ENCODE results near the gene HSP90AB1.
A peak's percentile ranks its signal among the peaks of the same experiment; 100 is the strongest.

HSP90AB1 gene

DNA sequence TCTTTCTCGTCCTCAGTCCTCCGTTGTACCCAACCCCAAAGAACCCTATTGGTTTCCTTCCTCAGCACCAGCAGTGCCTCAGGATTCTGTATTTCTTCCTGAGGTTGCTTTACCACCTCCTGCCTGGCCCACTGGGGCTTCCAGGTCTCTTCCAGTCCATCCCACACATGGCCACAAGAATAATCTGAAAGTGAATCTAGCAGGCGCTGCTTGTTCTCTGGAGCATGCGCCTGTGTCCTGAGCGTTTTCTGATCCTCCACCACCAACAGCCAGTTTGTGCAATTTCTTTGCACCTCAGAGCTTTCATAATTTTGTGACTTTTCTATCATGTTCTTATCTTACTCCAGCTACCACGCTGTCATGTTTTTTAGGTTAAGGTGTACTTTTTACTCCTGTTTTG is 11.6 kb upstream of the HSP90AB1 start:
- TF ChIP-seq, protein P1, sequence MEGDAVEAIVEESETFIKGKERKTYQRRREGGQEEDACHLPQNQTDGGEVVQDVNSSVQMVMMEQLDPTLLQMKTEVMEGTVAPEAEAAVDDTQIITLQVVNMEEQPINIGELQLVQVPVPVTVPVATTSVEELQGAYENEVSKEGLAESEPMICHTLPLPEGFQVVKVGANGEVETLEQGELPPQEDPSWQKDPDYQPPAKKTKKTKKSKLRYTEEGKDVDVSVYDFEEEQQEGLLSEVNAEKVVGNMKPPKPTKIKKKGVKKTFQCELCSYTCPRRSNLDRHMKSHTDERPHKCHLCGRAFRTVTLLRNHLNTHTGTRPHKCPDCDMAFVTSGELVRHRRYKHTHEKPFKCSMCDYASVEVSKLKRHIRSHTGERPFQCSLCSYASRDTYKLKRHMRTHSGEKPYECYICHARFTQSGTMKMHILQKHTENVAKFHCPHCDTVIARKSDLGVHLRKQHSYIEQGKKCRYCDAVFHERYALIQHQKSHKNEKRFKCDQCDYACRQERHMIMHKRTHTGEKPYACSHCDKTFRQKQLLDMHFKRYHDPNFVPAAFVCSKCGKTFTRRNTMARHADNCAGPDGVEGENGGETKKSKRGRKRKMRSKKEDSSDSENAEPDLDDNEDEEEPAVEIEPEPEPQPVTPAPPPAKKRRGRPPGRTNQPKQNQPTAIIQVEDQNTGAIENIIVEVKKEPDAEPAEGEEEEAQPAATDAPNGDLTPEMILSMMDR (IDR thresholded peaks at IDR 0.05; ENCODE audit: low read depth, low read length, poor library complexity, severe bottlenecking), result no peak
- TF ChIP-seq EZH2phosphoT487 (IDR thresholded peaks at IDR 0.05; ENCODE audit: borderline replicate concordance, low read length), result no peak
- Histone ChIP-seq H3K4me3 (ENCODE audit: low read length) (no peak overlapping the region), H3K9me2 (replicated peaks; ENCODE audit: control insufficient read depth, low read length) (no peaks in the 10 kb centered on the region), H3K27me3 (ENCODE audit: control insufficient read depth, low read length) (no peaks in the 10 kb centered on the region), H3K79me2 (ENCODE audit: control insufficient read depth, low read length) (no peaks in the 10 kb centered on the region), H3F3A (ENCODE audit: control insufficient read depth, insufficient read depth) (peaks cover 13% of the 10 kb centered on the region), H4K20me1 (ENCODE audit: control insufficient read depth, insufficient read depth, low read depth, low read length) (no peaks in the 10 kb centered on the region), H3K9me3 (ENCODE audit: control insufficient read depth, insufficient read depth, low read length) (no peaks in the 10 kb centered on the region), H3K36me3 (ENCODE audit: control insufficient read depth, low read length) (peaks cover 57% of the 10 kb centered on the region), H3K27ac (ENCODE audit: low read depth, low read length) (no peak overlapping the region), H3K4me2 (ENCODE audit: low read length) (no peak overlapping the region), H3K4me1 (ENCODE audit: control insufficient read depth, low read length) (peaks cover 13% of the 10 kb centered on the region)

DNA sequence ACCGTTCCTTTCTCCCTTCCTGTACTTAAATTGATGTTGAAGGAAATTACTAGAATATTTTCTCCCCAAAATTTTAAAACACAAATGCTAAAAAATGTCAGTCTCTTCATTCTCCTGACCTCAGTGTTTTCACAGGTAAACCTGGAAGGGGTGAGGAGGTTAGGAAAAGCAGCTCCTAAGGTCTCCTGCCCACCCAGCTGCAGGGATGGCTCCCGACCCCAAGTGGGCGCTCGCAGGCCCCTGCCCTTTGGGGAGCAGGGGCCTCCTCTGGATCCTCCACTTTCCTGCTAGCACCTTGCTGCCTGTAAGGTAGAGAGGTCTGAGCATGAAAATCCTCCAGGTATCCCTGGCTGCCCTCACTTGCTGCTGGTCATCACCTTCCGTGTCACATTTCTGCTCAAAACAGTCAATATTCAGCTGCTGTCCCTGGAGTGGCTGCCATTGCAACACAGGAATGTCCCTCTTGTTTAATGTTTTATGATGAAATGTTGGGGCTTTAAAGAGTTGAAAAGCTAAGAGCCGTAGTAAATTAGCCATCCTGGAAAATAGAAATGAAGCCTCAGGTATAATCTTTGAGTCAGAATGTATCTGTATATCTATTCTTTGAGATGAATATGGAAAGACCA is 10.9 kb upstream of the HSP90AB1 start:
- no peak overlapping the region for H3K4me2 ChIP-seq (ENCODE audit: low read length)
- peaks cover 50% of the 10 kb centered on the region for H3K36me3 ChIP-seq (ENCODE audit: control insufficient read depth, low read length)
- H3K27ac ChIP-seq (ENCODE audit: low read depth, low read length), result no peak overlapping the region
- no peak overlapping the region for H3K4me3 ChIP-seq (ENCODE audit: low read length)
- no peak for TF ChIP-seq EZH2phosphoT487 (IDR thresholded peaks at IDR 0.05; ENCODE audit: borderline replicate concordance, low read length)
- TF ChIP-seq, protein P1 (IDR thresholded peaks at IDR 0.05; ENCODE audit: low read depth, low read length, poor library complexity, severe bottlenecking), result no peak
- H3K4me1 ChIP-seq (ENCODE audit: control insufficient read depth, low read length), result peaks cover 13% of the 10 kb centered on the region
- peaks cover 13% of the 10 kb centered on the region for H3F3A ChIP-seq (ENCODE audit: control insufficient read depth, insufficient read depth)
- no peaks in the 10 kb centered on the region for H3K9me3 ChIP-seq (ENCODE audit: control insufficient read depth, insufficient read depth, low read length)
- H3K79me2 ChIP-seq (ENCODE audit: control insufficient read depth, low read length), result no peaks in the 10 kb centered on the region
- H3K27me3 ChIP-seq (ENCODE audit: control insufficient read depth, low read length), result no peaks in the 10 kb centered on the region
- H4K20me1 ChIP-seq (ENCODE audit: control insufficient read depth, insufficient read depth, low read depth, low read length), result no peaks in the 10 kb centered on the region
- H3K9me2 ChIP-seq (replicated peaks; ENCODE audit: control insufficient read depth, low read length), result no peaks in the 10 kb centered on the region

DNA sequence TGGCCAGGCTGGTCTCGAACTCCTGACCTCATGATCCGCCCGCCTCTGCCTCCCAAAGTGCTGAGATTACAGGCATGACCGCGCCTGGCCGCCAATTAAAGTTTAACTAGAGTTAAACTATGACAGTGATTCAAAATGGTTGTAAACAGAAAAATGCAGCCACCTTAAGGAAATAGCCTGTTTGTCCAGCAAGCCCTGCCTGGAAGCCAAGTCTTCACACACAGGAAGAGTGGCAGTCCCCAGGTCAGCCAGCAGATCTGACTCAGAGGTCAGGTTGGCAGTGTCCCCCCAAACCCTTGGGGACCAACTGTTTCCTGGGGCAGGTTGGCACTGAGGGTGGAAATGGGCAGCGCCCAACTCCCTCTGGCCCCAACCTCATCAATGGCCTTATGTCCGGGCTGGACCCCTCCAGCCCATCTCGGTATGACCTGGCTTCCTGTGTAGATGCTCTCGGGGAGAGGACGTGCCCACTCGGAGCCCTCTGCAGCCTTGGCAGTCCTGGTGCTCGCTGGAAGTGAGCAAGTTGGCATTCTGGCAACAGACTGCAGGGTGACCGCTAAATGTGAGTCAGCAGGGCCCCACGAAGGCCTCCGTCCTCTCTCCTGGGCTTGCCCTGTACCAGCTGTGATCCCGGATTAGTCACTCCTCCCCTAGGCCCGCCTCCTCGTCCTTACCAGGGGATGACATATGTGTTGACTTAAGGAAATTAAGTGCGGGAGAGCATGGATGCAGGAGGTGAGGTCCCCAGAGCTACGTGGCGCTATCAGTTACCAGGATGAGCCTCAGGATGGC is 9.7 kb upstream of the HSP90AB1 start:
- peaks cover 16% of the 10 kb centered on the region for H3F3A ChIP-seq (ENCODE audit: control insufficient read depth, insufficient read depth)
- no peaks in the 10 kb centered on the region for H3K9me3 ChIP-seq (ENCODE audit: control insufficient read depth, insufficient read depth, low read length)
- peaks cover 13% of the 10 kb centered on the region for H3K4me1 ChIP-seq (ENCODE audit: control insufficient read depth, low read length)
- peak overlapping the region; percentile 88 for H3K4me3 ChIP-seq (ENCODE audit: low read length)
- peaks cover 40% of the 10 kb centered on the region for H3K36me3 ChIP-seq (ENCODE audit: control insufficient read depth, low read length)
- TF ChIP-seq, protein P1 (IDR thresholded peaks at IDR 0.05; ENCODE audit: low read depth, low read length, poor library complexity, severe bottlenecking), result no peak
- TF ChIP-seq EZH2phosphoT487 (IDR thresholded peaks at IDR 0.05; ENCODE audit: borderline replicate concordance, low read length), result no peak
- no peak overlapping the region for H3K27ac ChIP-seq (ENCODE audit: low read depth, low read length)
- H3K4me2 ChIP-seq (ENCODE audit: low read length), result peak overlapping the region; percentile 99
- H4K20me1 ChIP-seq (ENCODE audit: control insufficient read depth, insufficient read depth, low read depth, low read length), result no peaks in the 10 kb centered on the region
- H3K79me2 ChIP-seq (ENCODE audit: control insufficient read depth, low read length), result no peaks in the 10 kb centered on the region
- H3K9me2 ChIP-seq (replicated peaks; ENCODE audit: control insufficient read depth, low read length), result no peaks in the 10 kb centered on the region
- no peaks in the 10 kb centered on the region for H3K27me3 ChIP-seq (ENCODE audit: control insufficient read depth, low read length)
